H1 (cell line): Measurements from ENCODE around the gene DCK. TPM values are rescaled to one million over a fixed set of nuclear protein-coding genes. Genes with fewer than 3 reads are reported as not detected.

ENCODE experiments used
- CTCF ChIP-seq, 3 experiments: IDR thresholded peaks; 1 replicate in 2 of 3; 2 replicates in 1 of 3; pipeline versions ENCODE4 v1.5.1 to v1.6.1; 2011; ENCODE audit warnings: low read length in 3 of 3, mild to moderate bottlenecking in 3 of 3, inconsistent platforms in 2 of 3, low read depth in 1 of 3, moderate library complexity in 1 of 3; ENCODE audit not compliant: insufficient read depth in 1 of 3; ENCODE audit errors: control extremely low read depth in 1 of 3
- HDAC2 ChIP-seq, 2 experiments: fragments of 300-600 bp in 1 of 2; sonication (generic) in 1 of 2; IDR thresholded peaks; 2 replicates each; pipeline ENCODE4 v1.6.1; 2011 to 2012; ENCODE audit warnings: low read depth in 2 of 2, low read length in 2 of 2, mild to moderate bottlenecking in 2 of 2, moderate library complexity in 2 of 2, borderline replicate concordance in 1 of 2, inconsistent platforms in 1 of 2
- KDM1A ChIP-seq: fragments of 200-600, 300-600 bp; sonication (generic); IDR thresholded peaks from 2 replicates; pipeline ENCODE4 v1.7.1; 2016; ENCODE audit warnings: mild to moderate bottlenecking, low read length, borderline replicate concordance
- TAF7 ChIP-seq: optimal IDR thresholded peaks from 2 replicates; pipeline ENCODE3; 2011; ENCODE audit warnings: low read depth, mild to moderate bottlenecking, inconsistent platforms, low read length, moderate library complexity, borderline replicate concordance
- TCF12 ChIP-seq: IDR thresholded peaks from 2 replicates; pipeline ENCODE4 v1.6.1; 2011; ENCODE audit warnings: low read depth, mild to moderate bottlenecking, low read length
- polyA plus RNA-seq, 7 experiments: library from polyadenylated mRNA; depleted of rRNA in 3 of 7; stranded (reverse) in 5 of 7; unstranded in 2 of 7; fragments of >200 nt in 5 of 7; fragments of 200-250 nt in 2 of 7; gene quantifications; 1 replicate in 5 of 7; 2 replicates in 1 of 7; 4 replicates in 1 of 7; pipeline versions ENCODE4 v1.2.1 to v1.2.3, GENCODE V29; 2011 to 2013; ENCODE audit warnings: missing spikeins in 2 of 7, mixed read lengths in 2 of 7
- total RNA-seq: library from RNA; stranded (reverse); fragmentation: NEBNext Ultra II Directional; extraction: Animal tissue kit (Norgen Biotek cat#: 25700); gene quantifications from 2 replicates; pipeline ENCODE4 v1.2.1, GENCODE V29; 2021

The DCK gene
- total and polyA plus RNA-seq, 2 of the 8 experiments (the other 6 are each of a cell fraction or from before 2014, with no cell fraction given): 4.8 to 18.1 TPM

GRCh38 chr4:70979445-70980008, 13.9 kb upstream of the DCK start (continued):
- TF ChIP-seq TAF7 (no peak), TCF12 (no peak), HDAC2 (IDR thresholded peaks at IDR 0.05; ENCODE audit: borderline replicate concordance in 1 of 2, low read depth in 2 of 2, low read length in 2 of 2) (no peak), KDM1A (no peak), CTCF (IDR thresholded peaks at IDR 0.05; ENCODE audit: control extremely low read depth in 1 of 3, insufficient read depth in 1 of 3, low read depth in 1 of 3, low read length in 3 of 3) (no peak)
- TF ChIP-seq, all 59 proteins: peak for 0
